Activated naive CD4-positive, alpha-beta T cell treated with Interleukin-2 at 50 U/mL for 16 hours (primary cell): ENCODE results near the gene KRTAP10-8.
A peak's percentile ranks its signal among the peaks of the same experiment; 100 is the strongest.
"Not testable (repeated sequence)": the region's sequence is repeated elsewhere in the genome, so short reads cannot be mapped to it uniquely, and the experiment has no call there.

Experiments used
- DNase-seq: peaks from one replicate; pipeline ENCODE4 v3.0.0-alpha.2; 2020

The KRTAP10-8 gene

GRCh38 chr21:44599264-44600029 is 12.4 kb upstream of the KRTAP10-8 start:
- DNase-seq: no peak

GRCh38 chr21:44600118-44600978 is 11.5 kb upstream of the KRTAP10-8 start, which contains the start of gene KRTAP10-7:
KRTAP10-7 (plus strand) TSS chr21:44600597; CDS start chr21:44600622, 25 bp downstream.
- DNase-seq: not testable (repeated sequence)

GRCh38 chr21:44601091-44601490 is 10.8 kb upstream of the KRTAP10-8 start:
- not testable (repeated sequence) for DNase-seq

GRCh38 chr21:44601596-44602462 is 10.1 kb upstream of the KRTAP10-8 start:
- no peak for DNase-seq

GRCh38 chr21:44602463-44602850 is 9.4 kb upstream of the KRTAP10-8 start:
- DNase-seq: no peak

GRCh38 chr21:44603109-44603875 is 8.6 kb upstream of the KRTAP10-8 start:
- DNase-seq: no peak

- DNase-seq: no peak
Observed at GRCh38 chr21:44603911-44604310, 8.0 kb upstream of the KRTAP10-8 start.

GRCh38 chr21:44606495-44606894 is 5.4 kb upstream of the KRTAP10-8 start:
- no peak for DNase-seq

GRCh38 chr21:44609193-44609592 is 2.7 kb upstream of the KRTAP10-8 start:
- no peak for DNase-seq

GRCh38 chr21:44610157-44610843 is 1.6 kb upstream of the KRTAP10-8 start:
- not testable (repeated sequence) for DNase-seq

GRCh38 chr21:44611551-44611950 is 328 bp upstream of the KRTAP10-8 start:
- no peak for DNase-seq

GRCh38 chr21:44612669-44613229 is 870 bp downstream of the KRTAP10-8 start:
- no peak for DNase-seq

GRCh38 chr21:44613386-44614155 is 1.7 kb downstream of the KRTAP10-8 start:
- no peak for DNase-seq

GRCh38 chr21:44614161-44614631 is 2.3 kb downstream of the KRTAP10-8 start:
- no peak for DNase-seq

GRCh38 chr21:44614961-44615391 is 3.1 kb downstream of the KRTAP10-8 start:
- no peak for DNase-seq

- no peak for DNase-seq
Observed at GRCh38 chr21:44615466-44615865, 3.6 kb downstream of the KRTAP10-8 start.

GRCh38 chr21:44615911-44616590 is 4.2 kb downstream of the KRTAP10-8 start:
- no peak for DNase-seq

- DNase-seq: no peak
Observed at GRCh38 chr21:44616591-44616926, 4.7 kb downstream of the KRTAP10-8 start.

- DNase-seq: no peak
Observed at GRCh38 chr21:44617071-44617501, 5.2 kb downstream of the KRTAP10-8 start.

- peak; percentile 5 for DNase-seq
Observed at GRCh38 chr21:44618504-44618903, 6.6 kb downstream of the KRTAP10-8 start.
